Chondrocyte (in vitro differentiated cells): ENCODE measurements around the gene ACAP3. TPM values are rescaled to one million over a fixed set of nuclear protein-coding genes. Genes with fewer than 3 reads are reported as not detected.

Experiments used
- DNase-seq: peaks from one replicate; pipeline ENCODE4 v3.0.0; 2021; ENCODE audit warnings: mixed read lengths, low spot score
- H3K27ac Mint-ChIP-seq: one replicate; pipeline ENCODE4 v1.8.0; 2021; ENCODE audit warnings: mild to moderate bottlenecking, moderate library complexity, mixed read lengths; ENCODE audit not compliant: unreplicated experiment
- H3K27me3 Mint-ChIP-seq: 2 replicates; pipeline ENCODE4 v1.8.0; 2021; ENCODE audit warnings: low read depth, mixed read lengths
- H3K36me3 Mint-ChIP-seq: 2 replicates; pipeline ENCODE4 v1.8.0; 2021; ENCODE audit warnings: low read depth, mixed read lengths
- H3K4me1 Mint-ChIP-seq: 2 replicates; pipeline ENCODE4 v1.8.0; 2021; ENCODE audit warnings: low read depth, mild to moderate bottlenecking, mixed read lengths
- H3K4me3 Mint-ChIP-seq: one replicate; pipeline ENCODE4 v1.8.0; 2021; ENCODE audit warnings: mild to moderate bottlenecking, moderate library complexity, mixed read lengths; ENCODE audit not compliant: unreplicated experiment
- H3K9me3 Mint-ChIP-seq: 2 replicates; pipeline ENCODE4 v1.8.0; 2021; ENCODE audit warnings: low read depth, mixed read lengths
- microRNA-seq: library from miRNA; unstranded; fragments of <30 nt; microRNA quantifications from one replicate; pipeline ENCODE4 v1.2.0, GENCODE V29; 2020; ENCODE audit warnings: borderline number of aligned reads
- total RNA-seq: library from RNA; stranded (reverse); gene quantifications from 3 replicates; pipeline ENCODE4 v1.2.1, GENCODE V29; 2021
- TF ChIP-seq, protein P1 (sequence below): fragments of 200-600 bp; sonication (generic); IDR thresholded peaks from 2 replicates; pipeline ENCODE4 v1.5.0; 2021; ENCODE audit warnings: antibody characterized with exemption, mild to moderate bottlenecking, moderate library complexity

The ACAP3 gene
- total RNA-seq, 1 donor from 2014 or later, result 51.9 TPM

GRCh38 chr1:1244192-1244811 is 63.4 kb downstream of the ACAP3 start:
- TF ChIP-seq, protein P1, sequence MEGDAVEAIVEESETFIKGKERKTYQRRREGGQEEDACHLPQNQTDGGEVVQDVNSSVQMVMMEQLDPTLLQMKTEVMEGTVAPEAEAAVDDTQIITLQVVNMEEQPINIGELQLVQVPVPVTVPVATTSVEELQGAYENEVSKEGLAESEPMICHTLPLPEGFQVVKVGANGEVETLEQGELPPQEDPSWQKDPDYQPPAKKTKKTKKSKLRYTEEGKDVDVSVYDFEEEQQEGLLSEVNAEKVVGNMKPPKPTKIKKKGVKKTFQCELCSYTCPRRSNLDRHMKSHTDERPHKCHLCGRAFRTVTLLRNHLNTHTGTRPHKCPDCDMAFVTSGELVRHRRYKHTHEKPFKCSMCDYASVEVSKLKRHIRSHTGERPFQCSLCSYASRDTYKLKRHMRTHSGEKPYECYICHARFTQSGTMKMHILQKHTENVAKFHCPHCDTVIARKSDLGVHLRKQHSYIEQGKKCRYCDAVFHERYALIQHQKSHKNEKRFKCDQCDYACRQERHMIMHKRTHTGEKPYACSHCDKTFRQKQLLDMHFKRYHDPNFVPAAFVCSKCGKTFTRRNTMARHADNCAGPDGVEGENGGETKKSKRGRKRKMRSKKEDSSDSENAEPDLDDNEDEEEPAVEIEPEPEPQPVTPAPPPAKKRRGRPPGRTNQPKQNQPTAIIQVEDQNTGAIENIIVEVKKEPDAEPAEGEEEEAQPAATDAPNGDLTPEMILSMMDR, result no peak
- H3K9me3 Mint-ChIP-seq, result no peaks in the 10 kb centered on the region
- H3K36me3 Mint-ChIP-seq, result no peaks in the 10 kb centered on the region

DNA sequence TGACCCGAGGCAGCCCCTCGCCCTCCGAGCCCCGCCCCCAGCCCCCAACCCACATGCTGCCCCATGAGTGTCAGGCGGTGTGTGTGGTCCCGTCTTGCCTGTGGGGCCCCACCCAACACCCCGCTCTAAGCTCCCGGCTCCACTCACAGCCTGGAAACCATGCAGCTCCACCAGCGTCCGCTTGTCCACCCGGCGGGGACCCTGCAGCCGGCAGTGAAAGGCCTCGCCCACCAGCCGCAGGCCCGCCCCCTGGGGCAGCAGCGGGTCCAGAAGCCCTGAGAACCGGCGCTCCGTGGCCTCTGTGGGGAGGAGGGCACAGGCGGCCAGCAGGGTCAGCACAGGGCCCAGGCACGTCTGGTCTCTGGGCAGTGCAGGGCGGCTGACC is 63.9 kb downstream of the ACAP3 start:
- no peak overlapping the region for H3K4me3 Mint-ChIP-seq
- peaks cover 3% of the 10 kb centered on the region for H3K4me1 Mint-ChIP-seq
- TF ChIP-seq, protein P1, result no peak
- H3K27me3 Mint-ChIP-seq, result no peaks in the 10 kb centered on the region
- no peak overlapping the region for H3K27ac Mint-ChIP-seq
- H3K36me3 Mint-ChIP-seq, result no peaks in the 10 kb centered on the region
- no peak for DNase-seq
- H3K9me3 Mint-ChIP-seq, result no peaks in the 10 kb centered on the region

More at GRCh38 chr1:1244192-1244811, 63.4 kb downstream of the ACAP3 start:
- Mint-ChIP-seq H3K27me3 (no peaks in the 10 kb centered on the region), H3K27ac (no peak overlapping the region), H3K4me1 (peaks cover 3% of the 10 kb centered on the region), H3K4me3 (no peak overlapping the region)
- no peak for DNase-seq

DNA sequence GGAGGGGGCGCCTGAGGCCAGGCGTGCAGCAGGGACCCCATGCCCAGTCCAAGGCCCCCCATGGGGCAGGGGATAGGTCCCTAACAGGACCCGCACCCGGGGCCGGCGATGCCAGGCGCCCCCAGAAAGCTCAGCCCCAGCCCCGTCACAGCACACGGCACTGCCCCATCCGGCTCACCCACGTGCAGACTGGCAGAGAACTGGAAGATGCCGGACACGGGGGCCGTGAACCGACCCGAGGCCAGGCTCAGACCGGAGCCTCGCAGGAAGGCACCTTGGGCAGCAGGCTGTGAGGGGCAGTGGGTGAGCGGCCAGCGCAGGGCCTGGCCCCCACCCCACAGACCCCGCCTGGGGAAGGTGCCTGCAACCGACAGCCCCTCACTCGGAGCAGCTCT is 64.5 kb downstream of the ACAP3 start:
- no peaks in the 10 kb centered on the region for H3K9me3 Mint-ChIP-seq
- H3K36me3 Mint-ChIP-seq, result no peaks in the 10 kb centered on the region
- TF ChIP-seq, protein P1, result no peak
- no peak overlapping the region for H3K27ac Mint-ChIP-seq
- H3K27me3 Mint-ChIP-seq, result no peaks in the 10 kb centered on the region
- no peak overlapping the region for H3K4me3 Mint-ChIP-seq
- no peak for DNase-seq
- peaks cover 3% of the 10 kb centered on the region for H3K4me1 Mint-ChIP-seq

DNA sequence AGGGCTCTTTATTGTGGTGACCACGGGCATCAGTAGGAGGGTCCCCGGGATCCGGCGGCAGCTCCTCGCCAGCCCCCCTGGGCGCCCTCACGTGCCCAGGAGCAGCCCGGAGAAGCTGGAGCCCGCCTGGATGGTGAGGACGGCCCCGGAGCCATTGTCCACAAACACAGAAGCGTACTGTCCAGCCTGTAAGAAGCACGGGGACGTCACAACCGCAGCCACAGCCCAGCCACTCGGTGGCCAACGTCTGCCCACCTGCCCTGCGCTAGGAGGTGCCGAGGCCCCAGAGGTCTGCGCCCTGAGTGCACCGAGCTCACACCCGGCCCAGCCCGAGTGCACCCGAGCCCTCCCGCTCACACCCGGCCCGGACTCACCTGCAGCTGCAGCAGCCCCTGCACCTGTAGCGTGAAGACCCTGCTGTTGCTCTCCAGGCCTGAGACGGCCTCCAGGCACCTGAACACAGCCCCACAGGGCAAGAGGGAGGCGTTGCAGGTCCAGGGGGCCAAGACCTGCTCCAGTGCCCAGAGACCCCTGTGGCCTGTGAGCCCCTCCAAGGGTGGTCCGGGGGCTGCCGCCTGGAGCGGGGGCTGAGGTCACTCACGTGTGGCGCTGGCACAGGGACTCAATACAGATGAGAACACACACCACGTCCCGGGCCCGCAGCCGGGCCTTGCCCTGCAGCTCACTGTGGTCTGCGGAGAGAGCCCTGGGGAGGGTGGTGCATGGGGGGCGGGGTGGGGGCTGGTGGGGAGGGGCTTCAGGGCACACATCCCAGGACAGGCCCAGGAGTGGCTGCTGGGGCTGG is 65.1 kb downstream of the ACAP3 start:
- Mint-ChIP-seq H3K4me1 (peaks cover 4% of the 10 kb centered on the region), H3K27me3 (no peaks in the 10 kb centered on the region), H3K27ac (no peak overlapping the region), H3K4me3 (no peak overlapping the region), H3K9me3 (no peaks in the 10 kb centered on the region), H3K36me3 (no peaks in the 10 kb centered on the region)
- TF ChIP-seq, protein P1, result no peak
- DNase-seq, result no peak

Small RNA genes lying within 50 kb of the gene (microRNA-seq; reads per million reads assigned to microRNA genes)
- gene MIR6726 (6.6 reads per million, percentile 9 among the genes with 10 or more reads in this experiment), gene MIR6727 (not detected), gene MIR6808 (not detected)

Other genes starting within 250 kb of the ACAP3 start
- not detected in 3 replicates for gene RNF223, start 233.6 kb downstream of the ACAP3 start, total RNA-seq
- gene C1orf159, start 191.8 kb downstream of the ACAP3 start, total RNA-seq, result 9.2 to 15.1 TPM (median 9.2 TPM) in 3 replicates
- not detected in 3 replicates for gene TTLL10, start 134.1 kb downstream of the ACAP3 start, total RNA-seq
- gene TNFRSF18, start 101.3 kb downstream of the ACAP3 start, total RNA-seq, result not detected in 3 replicates
- 0.24 to 0.59 TPM in 2 of 3 replicates, not detected in the other for gene TNFRSF4, start 93.8 kb downstream of the ACAP3 start, total RNA-seq
- 164 to 191 TPM (median 165 TPM) in 3 replicates for gene SDF4, start 75.9 kb downstream of the ACAP3 start, total RNA-seq
- 37.4 to 39.6 TPM (median 39.6 TPM) in 3 replicates for gene B3GALT6, start 75.7 kb downstream of the ACAP3 start, total RNA-seq
- 1.3 to 2.1 TPM (median 1.7 TPM) in 3 replicates for gene C1QTNF12, start 61.2 kb downstream of the ACAP3 start, total RNA-seq
- 49.2 to 57.5 TPM (median 52.0 TPM) in 3 replicates for gene UBE2J2, start 34.1 kb downstream of the ACAP3 start, total RNA-seq
- 6.6 to 7.4 TPM (median 6.7 TPM) in 3 replicates for gene SCNN1D, start 27.5 kb downstream of the ACAP3 start, total RNA-seq
- gene PUSL1, start 667 bp upstream of the ACAP3 start, total RNA-seq, result 21.6 to 22.3 TPM (median 22.1 TPM) in 3 replicates
- gene INTS11, start 16.7 kb upstream of the ACAP3 start, total RNA-seq, result 67.3 to 87.0 TPM (median 73.8 TPM) in 3 replicates
- gene CPTP, start 16.9 kb upstream of the ACAP3 start, total RNA-seq, result 19.4 to 23.3 TPM (median 23.1 TPM) in 3 replicates
- gene TAS1R3, start 23.4 kb upstream of the ACAP3 start, total RNA-seq, result 0.28 to 0.68 TPM (median 0.37 TPM) in 3 replicates
- 59.6 to 66.5 TPM (median 59.9 TPM) in 3 replicates for gene DVL1, start 41.5 kb upstream of the ACAP3 start, total RNA-seq
- gene MXRA8, start 50.6 kb upstream of the ACAP3 start, total RNA-seq, result 154 to 238 TPM (median 158 TPM) in 3 replicates
- 86.8 to 128 TPM (median 89.0 TPM) in 3 replicates for gene AURKAIP1, start 67.3 kb upstream of the ACAP3 start, total RNA-seq
- 153 to 176 TPM (median 161 TPM) in 3 replicates for gene CCNL2, start 91.4 kb upstream of the ACAP3 start, total RNA-seq
- 69.2 to 95.3 TPM (median 75.7 TPM) in 3 replicates for gene MRPL20, start 99.4 kb upstream of the ACAP3 start, total RNA-seq
- not detected in 3 replicates for gene ANKRD65, start 113.3 kb upstream of the ACAP3 start, total RNA-seq
- gene VWA1, start 127.8 kb upstream of the ACAP3 start, total RNA-seq, result 12.5 to 27.2 TPM (median 24.3 TPM) in 3 replicates
- gene ATAD3C, start 141.8 kb upstream of the ACAP3 start, total RNA-seq, result 0.75 to 1.4 TPM (median 1.3 TPM) in 3 replicates
- gene ATAD3B, start 163.8 kb upstream of the ACAP3 start, total RNA-seq, result 24.3 to 31.9 TPM (median 24.7 TPM) in 3 replicates
- gene ATAD3A, start 204.2 kb upstream of the ACAP3 start, total RNA-seq, result 29.9 to 39.6 TPM (median 34.6 TPM) in 3 replicates
- gene TMEM240, start 232.7 kb upstream of the ACAP3 start, total RNA-seq, result 3.6 to 6.1 TPM (median 5.8 TPM) in 3 replicates